Measurements from ENCODE around the gene IL36B. TPM values are rescaled to one million over a fixed set of nuclear protein-coding genes. Genes with fewer than 3 reads are reported as not detected.

IL36B gene
- total RNA-seq, 1 donor from 2014 or later = not detected

GRCh38 chr2:113088213-113088992, 35.7 kb upstream of the IL36B start:
- Mint-ChIP-seq H3K4me3 (ENCODE audit: unreplicated experiment) (no peak overlapping the region), H3K4me1 (ENCODE audit: unreplicated experiment) (no peaks in the 10 kb centered on the region), H3K27ac (ENCODE audit: unreplicated experiment) (no peak overlapping the region), H3K36me3 (ENCODE audit: low read depth, unreplicated experiment) (no peaks in the 10 kb centered on the region), H3K9me3 (ENCODE audit: unreplicated experiment) (no peaks in the 10 kb centered on the region), H3K27me3 (ENCODE audit: unreplicated experiment) (peaks cover 3% of the 10 kb centered on the region)
- no peak for TF ChIP-seq CTCF (IDR thresholded peaks at IDR 0.05; ENCODE audit: unreplicated experiment)
- DNase-seq (ENCODE audit: low spot score) = no peak

- Mint-ChIP-seq H3K27me3 (ENCODE audit: unreplicated experiment) (peaks cover 3% of the 10 kb centered on the region), H3K4me1 (ENCODE audit: unreplicated experiment) (no peaks in the 10 kb centered on the region), H3K27ac (ENCODE audit: unreplicated experiment) (no peak overlapping the region), H3K36me3 (ENCODE audit: low read depth, unreplicated experiment) (no peaks in the 10 kb centered on the region), H3K4me3 (ENCODE audit: unreplicated experiment) (no peak overlapping the region), H3K9me3 (ENCODE audit: unreplicated experiment) (no peaks in the 10 kb centered on the region)
- TF ChIP-seq CTCF (IDR thresholded peaks at IDR 0.05; ENCODE audit: unreplicated experiment) = no peak
- DNase-seq (ENCODE audit: low spot score) = no peak
These were observed 32.9 kb upstream of the IL36B start for GRCh38 chr2:113085542-113085941.

- Mint-ChIP-seq H3K27ac (ENCODE audit: unreplicated experiment) (no peak overlapping the region), H3K9me3 (ENCODE audit: unreplicated experiment) (no peaks in the 10 kb centered on the region), H3K27me3 (ENCODE audit: unreplicated experiment) (peaks cover 3% of the 10 kb centered on the region), H3K4me1 (ENCODE audit: unreplicated experiment) (no peaks in the 10 kb centered on the region), H3K4me3 (ENCODE audit: unreplicated experiment) (no peak overlapping the region), H3K36me3 (ENCODE audit: low read depth, unreplicated experiment) (no peaks in the 10 kb centered on the region)
- TF ChIP-seq CTCF (IDR thresholded peaks at IDR 0.05; ENCODE audit: unreplicated experiment) = peak; percentile 32
- DNase-seq (ENCODE audit: low spot score) = no peak
These were observed 31.8 kb upstream of the IL36B start for GRCh38 chr2:113084249-113085000.

DNA sequence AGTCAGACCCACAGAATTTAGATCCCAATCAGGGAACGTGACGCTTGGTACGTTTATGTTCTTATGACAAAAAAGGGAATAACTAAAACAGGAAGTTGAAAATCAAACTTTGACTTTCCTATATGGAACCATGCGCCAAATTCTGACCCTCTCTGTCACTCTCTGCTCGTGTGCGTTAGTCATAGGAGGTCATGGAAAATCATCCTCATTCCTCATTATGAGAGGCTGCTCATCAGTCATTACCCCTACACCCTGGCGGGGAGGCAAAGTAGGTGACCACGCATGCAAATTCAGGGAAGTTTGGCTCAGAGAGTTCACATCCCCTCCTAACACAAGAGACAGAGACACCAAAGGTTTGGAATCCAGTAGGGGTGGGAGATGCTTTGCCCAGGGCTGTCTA, 30.6 kb upstream of the IL36B start:
- TF ChIP-seq CTCF (IDR thresholded peaks at IDR 0.05; ENCODE audit: unreplicated experiment) = no peak
- DNase-seq (ENCODE audit: low spot score) = no peak
- Mint-ChIP-seq H3K27ac (ENCODE audit: unreplicated experiment) (no peak overlapping the region), H3K4me3 (ENCODE audit: unreplicated experiment) (no peak overlapping the region), H3K4me1 (ENCODE audit: unreplicated experiment) (no peaks in the 10 kb centered on the region), H3K27me3 (ENCODE audit: unreplicated experiment) (peaks cover 3% of the 10 kb centered on the region), H3K36me3 (ENCODE audit: low read depth, unreplicated experiment) (no peaks in the 10 kb centered on the region), H3K9me3 (ENCODE audit: unreplicated experiment) (no peaks in the 10 kb centered on the region)
